Measurements from ENCODE around the gene KRTAP5-1. TPM values are rescaled to one million over a fixed set of nuclear protein-coding genes. Genes with fewer than 3 reads are reported as not detected.

The KRTAP5-1 gene
- total RNA-seq, 2 donors from 2014 or later: not detected

GRCh38 chr11:1573903-1574237, 11.2 kb downstream of the KRTAP5-1 start:
- DNase-seq (ENCODE audit: low spot score): no peak
- H3K4me1 ChIP-seq: peaks cover 0 to 48% of the 10 kb centered on the region in 2 donors
- no peak for TF ChIP-seq CTCF (IDR thresholded peaks at IDR 0.05)
- peak overlapping the region; percentile 24 to 83 for H3K4me3 ChIP-seq
- peak overlapping the region; percentile 91 to 93 for H3K27ac ChIP-seq
- peaks cover 0 to 8% of the 10 kb centered on the region in 2 donors for H3K9me3 ChIP-seq
- no peaks in the 10 kb centered on the region for H3K27me3 ChIP-seq
- no peaks in the 10 kb centered on the region for H3K36me3 ChIP-seq

- Histone ChIP-seq H3K9me3 (peaks cover 0 to 5% of the 10 kb centered on the region in 2 donors), H3K27ac (peak overlapping the region; percentile 91 to 93), H3K36me3 (no peaks in the 10 kb centered on the region), H3K4me3 (peak overlapping the region; percentile 76 to 83), H3K4me1 (peaks cover 0 to 54% of the 10 kb centered on the region in 2 donors), H3K27me3 (no peaks in the 10 kb centered on the region)
- no peak for DNase-seq (ENCODE audit: low spot score)
- TF ChIP-seq CTCF (IDR thresholded peaks at IDR 0.05): no peak
Observed at GRCh38 chr11:1573077-1573902, 11.8 kb downstream of the KRTAP5-1 start.

- no peaks in the 10 kb centered on the region for H3K27me3 ChIP-seq
Observed at GRCh38 chr11:1572197-1573076, 12.6 kb downstream of the KRTAP5-1 start, which contains the start of gene DUSP8. Gene DUSP8 (minus strand): TSS chr11:1572271. CDS start chr11:1565826, 6,445 bp downstream.

GRCh38 chr11:1571760-1572196, 13.3 kb downstream of the KRTAP5-1 start:
- H3K4me3 ChIP-seq: peak overlapping the region; percentile 72 to 82
- H3K9me3 ChIP-seq: no peaks in the 10 kb centered on the region
- no peaks in the 10 kb centered on the region for H3K27me3 ChIP-seq
- H3K36me3 ChIP-seq: no peaks in the 10 kb centered on the region
- no peak for TF ChIP-seq CTCF (IDR thresholded peaks at IDR 0.05)
- peak overlapping the region; percentile 88 to 93 for H3K27ac ChIP-seq
- H3K4me1 ChIP-seq: peaks cover 0 to 68% of the 10 kb centered on the region in 2 donors
- DNase-seq (ENCODE audit: low spot score): no peak

More at GRCh38 chr11:1572197-1573076, 12.6 kb downstream of the KRTAP5-1 start, which contains the start of gene DUSP8:
- no peak for TF ChIP-seq CTCF (IDR thresholded peaks at IDR 0.05)
- Histone ChIP-seq H3K27ac (peak within 1 kb of the TSS; percentile 91 to 93), H3K4me3 (peak within 1 kb of the TSS; percentile 82 to 83), H3K4me1 (peaks cover 0 to 61% of the 10 kb centered on the region in 2 donors), H3K36me3 (no peaks in the 10 kb centered on the region), H3K9me3 (no peaks in the 10 kb centered on the region)
- DNase-seq (ENCODE audit: low spot score): peak; percentile 92

GRCh38 chr11:1570896-1571759, 14.0 kb downstream of the KRTAP5-1 start:
- H3K4me1 ChIP-seq: peaks cover 0 to 68% of the 10 kb centered on the region in 2 donors
- peak overlapping the region; percentile 72 to 82 for H3K4me3 ChIP-seq
- H3K27ac ChIP-seq: peak overlapping the region; percentile 88 to 93
- H3K9me3 ChIP-seq: no peaks in the 10 kb centered on the region
- no peaks in the 10 kb centered on the region for H3K27me3 ChIP-seq
- DNase-seq (ENCODE audit: low spot score): no peak
- no peaks in the 10 kb centered on the region for H3K36me3 ChIP-seq
- TF ChIP-seq CTCF (IDR thresholded peaks at IDR 0.05): no peak
